Mesendoderm (in vitro differentiated cells): Measurements from ENCODE around the gene CD300LF.

Experiments used
- DNase-seq: peaks from one replicate; pipeline ENCODE4 v3.0.0; 2013
- H2AK5ac ChIP-seq: 2 replicates; pipeline ENCODE4 v1.6.1; 2013; ENCODE audit warnings: low read length, inconsistent platforms
- H2BK120ac ChIP-seq: 2 replicates; pipeline ENCODE4 v1.6.1; 2013; ENCODE audit warnings: low read depth, mild to moderate bottlenecking, low read length, moderate library complexity, mixed read lengths
- H2BK15ac ChIP-seq: replicated peaks from 2 replicates; pipeline ENCODE4 v1.6.1; 2013; ENCODE audit warnings: low read depth, mild to moderate bottlenecking, moderate library complexity
- H2BK5ac ChIP-seq: 2 replicates; pipeline ENCODE4 v1.6.1; 2013; ENCODE audit warnings: low read length, inconsistent platforms
- H3K18ac ChIP-seq: 2 replicates; pipeline ENCODE4 v1.6.1; 2013; ENCODE audit warnings: mild to moderate bottlenecking, low read length, mixed read lengths
- H3K23ac ChIP-seq: one replicate; pipeline ENCODE4 v1.6.1; 2013; ENCODE audit warnings: low read length
- H3K27ac ChIP-seq: 2 replicates; pipeline ENCODE4 v1.5.1; 2013; ENCODE audit warnings: low read depth, mild to moderate bottlenecking, inconsistent platforms, low read length, moderate library complexity
- H3K27me3 ChIP-seq: 2 replicates; pipeline ENCODE4 v1.6.1; 2013; ENCODE audit warnings: low read length, control low read depth, mild to moderate bottlenecking, inconsistent platforms; ENCODE audit not compliant: insufficient read depth, poor library complexity
- H3K36me3 ChIP-seq: 2 replicates; pipeline ENCODE4 v1.6.1; 2013; ENCODE audit warnings: low read length, inconsistent platforms; ENCODE audit not compliant: control insufficient read depth, insufficient read depth
- H3K4ac ChIP-seq: one replicate; pipeline ENCODE4 v1.6.1; 2013; ENCODE audit warnings: low read depth, mild to moderate bottlenecking, low read length, moderate library complexity
- H3K4me1 ChIP-seq: 2 replicates; pipeline ENCODE4 v1.6.1; 2013; ENCODE audit warnings: low read depth, low read length, inconsistent platforms; ENCODE audit not compliant: control insufficient read depth
- H3K4me2 ChIP-seq: 2 replicates; pipeline ENCODE4 v1.6.1; 2013; ENCODE audit warnings: low read length
- H3K4me3 ChIP-seq: 2 replicates; pipeline ENCODE4 v1.5.1; 2013; ENCODE audit warnings: mild to moderate bottlenecking, low read length
- H3K56ac ChIP-seq: one replicate; pipeline ENCODE4 v1.6.1; 2013; ENCODE audit warnings: low read length
- H3K79me1 ChIP-seq: 2 replicates; pipeline ENCODE4 v1.6.1; 2013; ENCODE audit warnings: low read length, inconsistent platforms
- H3K79me2 ChIP-seq: 2 replicates; pipeline ENCODE4 v1.6.1; 2013; ENCODE audit warnings: mild to moderate bottlenecking, low read length; ENCODE audit not compliant: control insufficient read depth, insufficient read depth
- H3K9ac ChIP-seq: 2 replicates; pipeline ENCODE4 v1.6.1; 2013; ENCODE audit warnings: low read length, inconsistent platforms
- H4K5ac ChIP-seq: one replicate; pipeline ENCODE4 v1.6.1; 2013; ENCODE audit warnings: low read length
- H4K8ac ChIP-seq: one replicate; pipeline ENCODE4 v1.6.1; 2013; ENCODE audit warnings: low read depth, mild to moderate bottlenecking, control low read depth, low read length, moderate library complexity
- WGBS: extraction: QIAGEN DNeasy Blood & Tissue Kit; methylation state at CpG from one replicate; pipeline ENCODE4 v1.1.7; 2013; ENCODE audit warnings: low lambda C conversion rate, missing lambda C conversion rate; ENCODE audit not compliant: insufficient coverage; ENCODE audit errors: extremely low coverage; 5-methylcytosine and 5-hydroxymethylcytosine counted together

Gene CD300LF

DNA sequence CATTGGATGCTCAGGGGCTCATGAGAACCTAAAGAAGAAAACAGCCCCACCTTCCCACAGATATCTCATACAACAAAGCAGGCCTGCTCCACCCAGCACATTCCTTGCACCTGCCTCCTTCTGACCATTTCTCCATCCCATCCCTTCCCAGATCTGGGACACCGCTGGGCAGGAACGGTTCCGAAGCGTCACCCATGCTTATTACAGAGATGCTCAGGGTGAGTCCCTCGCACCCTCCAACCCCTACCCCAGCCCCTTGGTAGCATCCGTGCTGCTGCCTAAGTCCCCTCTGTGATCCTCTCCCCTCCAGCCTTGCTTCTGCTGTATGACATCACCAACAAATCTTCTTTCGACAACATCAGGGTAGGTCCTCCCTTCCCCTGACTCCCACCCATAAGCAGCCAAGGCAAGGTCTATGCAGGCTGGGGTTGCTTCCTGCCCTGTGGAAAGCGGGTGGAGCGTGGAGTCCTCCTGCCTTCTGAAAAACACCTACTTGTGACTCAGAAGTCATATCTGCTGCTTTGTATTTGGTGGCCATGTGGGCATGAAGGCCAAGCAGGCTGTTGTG, 30.3 kb upstream of the CD300LF start:
- no peak overlapping the region for H3K4me3 ChIP-seq
- H3K4ac ChIP-seq, result no peak overlapping the region
- no peaks in the 10 kb centered on the region for H3K36me3 ChIP-seq
- no peak overlapping the region for H2AK5ac ChIP-seq
- no peaks in the 10 kb centered on the region for H3K79me2 ChIP-seq
- H3K79me1 ChIP-seq, result no peaks in the 10 kb centered on the region
- no peak overlapping the region for H3K9ac ChIP-seq
- no peak overlapping the region for H2BK5ac ChIP-seq
- H3K4me1 ChIP-seq, result peaks cover 23% of the 10 kb centered on the region
- no peak overlapping the region for H4K5ac ChIP-seq
- no peaks in the 10 kb centered on the region for H3K27me3 ChIP-seq
- no peak overlapping the region for H3K4me2 ChIP-seq
- no peak overlapping the region for H3K23ac ChIP-seq
- H2BK120ac ChIP-seq, result no peak overlapping the region
- H4K8ac ChIP-seq, result no peak overlapping the region
- H3K56ac ChIP-seq, result no peak overlapping the region
- WGBS, result no CpG with 5 or more reads among the region's 9 CpGs
- no peak overlapping the region for H2BK15ac ChIP-seq
- DNase-seq, result no peak
- H3K27ac ChIP-seq, result no peak overlapping the region
- H3K18ac ChIP-seq, result no peak overlapping the region

DNA sequence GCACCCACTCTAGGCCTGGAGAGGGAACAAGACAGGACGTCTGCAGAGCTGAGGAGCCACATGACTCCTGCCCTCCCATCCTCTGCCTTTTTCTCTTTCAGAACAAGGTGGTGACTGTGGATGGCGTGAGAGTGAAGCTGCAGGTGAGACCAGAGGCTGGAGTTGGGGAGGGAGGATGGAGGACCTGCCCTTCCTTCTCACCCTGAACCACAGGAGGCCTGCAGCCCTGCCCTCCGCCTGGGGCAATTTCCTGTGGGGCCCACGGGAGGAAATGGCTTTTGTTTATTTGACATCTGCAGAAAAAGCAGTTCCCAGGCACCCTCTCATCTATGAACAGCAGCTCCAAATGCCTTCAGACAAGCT, 29.4 kb upstream of the CD300LF start:
- no peak overlapping the region for H3K27ac ChIP-seq
- no peak overlapping the region for H4K8ac ChIP-seq
- no peaks in the 10 kb centered on the region for H3K79me1 ChIP-seq
- no peak overlapping the region for H3K4me2 ChIP-seq
- no CpG with 5 or more reads among the region's 4 CpGs for WGBS
- no peak for DNase-seq
- no peaks in the 10 kb centered on the region for H3K79me2 ChIP-seq
- peak overlapping the region; percentile 89 for H3K23ac ChIP-seq
- no peak overlapping the region for H3K4me3 ChIP-seq
- peaks cover 17% of the 10 kb centered on the region for H3K4me1 ChIP-seq
- no peaks in the 10 kb centered on the region for H3K27me3 ChIP-seq
- no peak overlapping the region for H2BK5ac ChIP-seq
- H2BK120ac ChIP-seq, result no peak overlapping the region
- no peak overlapping the region for H3K9ac ChIP-seq
- no peak overlapping the region for H3K4ac ChIP-seq
- H3K18ac ChIP-seq, result no peak overlapping the region
- H3K56ac ChIP-seq, result peak overlapping the region; percentile 66
- H3K36me3 ChIP-seq, result no peaks in the 10 kb centered on the region
- H4K5ac ChIP-seq, result no peak overlapping the region
- no peak overlapping the region for H2BK15ac ChIP-seq
- peak overlapping the region; percentile 13 for H2AK5ac ChIP-seq

DNA sequence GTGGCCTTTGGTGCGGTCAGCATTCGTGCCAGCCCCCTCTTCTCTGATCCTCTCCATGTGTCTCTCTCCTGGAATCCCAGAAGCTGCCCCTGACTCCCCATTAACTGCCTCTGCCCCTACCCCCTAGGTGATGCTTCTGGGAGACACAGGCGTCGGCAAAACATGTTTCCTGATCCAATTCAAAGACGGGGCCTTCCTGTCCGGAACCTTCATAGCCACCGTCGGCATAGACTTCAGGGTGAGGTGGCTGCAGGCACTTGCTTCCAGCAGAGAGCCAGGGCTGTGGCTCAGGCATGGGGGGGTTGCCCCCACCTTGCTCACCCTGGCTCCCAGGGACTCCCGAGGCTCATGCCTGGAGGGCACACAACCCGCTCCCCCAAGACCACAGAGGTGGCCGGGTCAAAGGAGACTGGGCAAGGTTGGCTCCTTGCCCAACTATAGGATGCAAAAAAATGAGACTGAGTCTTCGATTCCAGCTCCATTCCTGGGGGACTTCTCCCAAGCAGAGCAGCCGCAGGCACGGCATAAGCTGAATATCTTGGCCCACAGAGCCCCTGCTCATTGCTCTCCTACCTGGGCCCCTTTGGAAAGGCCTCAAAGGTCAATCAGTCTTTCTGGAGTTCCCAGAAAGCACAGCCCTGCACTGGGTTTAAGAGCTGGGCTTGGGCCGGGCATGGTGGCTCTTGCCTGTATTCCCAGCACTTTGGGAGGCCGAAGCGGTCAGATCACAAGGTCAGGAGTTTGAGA, 28.1 kb upstream of the CD300LF start:
- peaks cover 7% of the 10 kb centered on the region for H3K4me1 ChIP-seq
- H3K79me1 ChIP-seq, result no peaks in the 10 kb centered on the region
- H3K4me2 ChIP-seq, result no peak overlapping the region
- no peak overlapping the region for H3K56ac ChIP-seq
- no peaks in the 10 kb centered on the region for H3K79me2 ChIP-seq
- no peak overlapping the region for H3K18ac ChIP-seq
- H4K8ac ChIP-seq, result no peak overlapping the region
- no peaks in the 10 kb centered on the region for H3K27me3 ChIP-seq
- H2BK15ac ChIP-seq, result no peak overlapping the region
- no peak overlapping the region for H3K9ac ChIP-seq
- no peak overlapping the region for H3K23ac ChIP-seq
- no peaks in the 10 kb centered on the region for H3K36me3 ChIP-seq
- no peak overlapping the region for H2BK120ac ChIP-seq
- no peak overlapping the region for H3K4me3 ChIP-seq
- no peak overlapping the region for H2AK5ac ChIP-seq
- no peak overlapping the region for H2BK5ac ChIP-seq
- H4K5ac ChIP-seq, result no peak overlapping the region
- DNase-seq, result no peak
- WGBS, result no CpG with 5 or more reads among the region's 17 CpGs
- H3K27ac ChIP-seq, result no peak overlapping the region
- H3K4ac ChIP-seq, result no peak overlapping the region

DNA sequence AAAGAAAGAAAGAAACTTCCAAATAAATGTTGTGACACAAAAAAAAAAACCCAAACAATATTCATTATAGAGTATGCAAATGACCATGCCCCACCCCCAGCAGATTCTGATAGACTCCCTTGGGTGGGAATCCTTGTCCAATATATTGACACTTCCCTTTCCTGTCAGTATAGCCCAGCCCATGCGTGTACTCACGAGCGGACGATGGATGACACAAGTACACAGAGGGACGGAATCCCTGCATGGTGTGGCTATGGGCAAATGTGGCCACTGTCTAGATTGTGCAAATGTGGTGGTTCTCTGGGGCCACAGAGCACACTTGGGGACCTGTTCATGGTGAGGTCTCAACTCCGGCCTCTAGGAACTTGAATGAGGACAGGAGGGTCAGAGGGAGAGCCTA, 27.4 kb upstream of the CD300LF start:
- no peaks in the 10 kb centered on the region for H3K79me1 ChIP-seq
- no peaks in the 10 kb centered on the region for H3K27me3 ChIP-seq
- H3K23ac ChIP-seq, result no peak overlapping the region
- no peak overlapping the region for H3K9ac ChIP-seq
- H3K36me3 ChIP-seq, result no peaks in the 10 kb centered on the region
- H3K4me3 ChIP-seq, result no peak overlapping the region
- H4K8ac ChIP-seq, result no peak overlapping the region
- no peak for DNase-seq
- no peak overlapping the region for H2BK15ac ChIP-seq
- H2BK120ac ChIP-seq, result no peak overlapping the region
- H3K56ac ChIP-seq, result no peak overlapping the region
- H4K5ac ChIP-seq, result no peak overlapping the region
- H2BK5ac ChIP-seq, result no peak overlapping the region
- H2AK5ac ChIP-seq, result no peak overlapping the region
- WGBS, result no CpG with 5 or more reads among the region's 6 CpGs
- H3K18ac ChIP-seq, result no peak overlapping the region
- H3K4me1 ChIP-seq, result peaks cover 3% of the 10 kb centered on the region
- H3K79me2 ChIP-seq, result no peaks in the 10 kb centered on the region
- no peak overlapping the region for H3K27ac ChIP-seq
- H3K4ac ChIP-seq, result no peak overlapping the region
- H3K4me2 ChIP-seq, result no peak overlapping the region

DNA sequence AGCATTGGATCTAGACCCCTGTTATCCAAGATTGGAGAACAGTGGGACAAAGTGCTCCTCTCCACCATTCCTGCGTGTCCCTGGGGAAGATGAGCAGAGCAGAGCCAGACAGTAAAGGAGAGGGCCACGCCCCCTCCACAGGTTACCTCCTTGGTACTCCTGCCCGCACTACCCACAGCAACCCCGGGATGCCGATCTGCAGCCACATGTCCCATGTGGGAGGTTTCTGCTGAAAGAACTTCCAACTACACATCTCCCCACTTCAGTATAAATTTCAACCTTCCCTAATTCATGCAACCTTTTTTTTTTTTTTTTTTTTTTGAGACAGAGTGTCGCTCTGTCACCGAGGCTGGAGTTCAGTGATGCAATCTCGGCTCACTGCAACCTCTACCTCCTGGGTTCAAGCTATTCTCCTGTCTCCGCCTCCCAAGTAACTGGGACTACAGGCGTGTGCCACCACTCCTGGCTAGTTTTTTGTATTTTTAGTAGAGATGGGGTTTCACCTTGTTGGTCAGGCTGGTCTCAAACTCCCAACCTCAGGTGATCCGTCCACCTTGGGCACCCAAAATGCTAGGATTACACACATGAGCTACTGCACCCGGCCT, 26.6 kb upstream of the CD300LF start:
- no peak overlapping the region for H3K4me2 ChIP-seq
- no peak overlapping the region for H3K27ac ChIP-seq
- H3K4me1 ChIP-seq, result peaks cover 3% of the 10 kb centered on the region
- no peak overlapping the region for H2BK120ac ChIP-seq
- H3K79me1 ChIP-seq, result no peaks in the 10 kb centered on the region
- H2AK5ac ChIP-seq, result no peak overlapping the region
- H3K36me3 ChIP-seq, result no peaks in the 10 kb centered on the region
- no peak overlapping the region for H2BK5ac ChIP-seq
- H3K56ac ChIP-seq, result no peak overlapping the region
- no peak overlapping the region for H3K9ac ChIP-seq
- H3K23ac ChIP-seq, result no peak overlapping the region
- H3K18ac ChIP-seq, result no peak overlapping the region
- no peak overlapping the region for H3K4me3 ChIP-seq
- H3K79me2 ChIP-seq, result no peaks in the 10 kb centered on the region
- no peak overlapping the region for H4K5ac ChIP-seq
- H3K27me3 ChIP-seq, result no peaks in the 10 kb centered on the region
- DNase-seq, result no peak
- no peak overlapping the region for H4K8ac ChIP-seq
- no peak overlapping the region for H3K4ac ChIP-seq
- H2BK15ac ChIP-seq, result no peak overlapping the region
- no CpG with 5 or more reads among the region's 12 CpGs for WGBS
